ENCODE measurements around the gene HOXB7. TPM values are rescaled to one million over a fixed set of nuclear protein-coding genes. Genes with fewer than 3 reads are reported as not detected.
A peak's percentile ranks its signal among the peaks of the same experiment; 100 is the strongest.

The HOXB7 gene
- total RNA-seq, 4 donors from 2014 or later: 0.38 to 0.64 TPM; not detected in 2

DNA sequence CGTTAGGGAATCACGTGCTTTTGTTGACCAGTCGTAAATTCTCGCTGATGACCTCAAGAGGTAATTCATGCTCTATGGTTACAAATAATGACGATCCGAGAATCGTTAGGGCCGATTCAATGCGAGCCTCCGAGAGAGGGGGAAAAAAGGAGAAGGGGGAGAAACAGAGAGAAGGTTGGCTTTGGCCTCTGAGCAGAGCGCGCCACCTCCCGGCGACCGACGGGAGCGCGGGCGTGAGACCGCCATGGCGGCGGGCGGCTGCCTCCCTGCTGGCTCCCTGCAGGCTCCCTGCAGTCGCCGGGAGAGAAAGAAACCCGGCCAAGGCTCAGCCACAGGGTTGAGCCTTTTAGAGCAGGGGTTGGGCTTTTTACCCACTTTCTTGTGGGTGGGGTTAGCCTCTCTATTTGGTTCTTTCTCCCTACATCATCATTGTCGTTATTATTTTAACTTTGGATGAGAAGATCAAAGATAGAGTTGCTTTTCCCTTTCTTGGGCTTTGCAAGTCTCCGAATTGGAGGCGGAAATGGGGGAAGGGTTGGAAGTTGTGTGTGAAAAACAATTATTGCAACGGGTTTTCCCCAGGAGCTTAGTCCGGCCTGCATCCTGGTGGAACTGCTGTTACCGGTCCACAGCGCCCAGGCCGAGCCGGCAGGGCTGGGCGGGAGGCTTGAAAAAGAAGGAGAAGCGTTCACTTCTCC lies 16.8 kb downstream of the HOXB7 start:
- TF ChIP-seq POLR2A (IDR thresholded peaks at IDR 0.05): no peak
- TF ChIP-seq, protein P1, sequence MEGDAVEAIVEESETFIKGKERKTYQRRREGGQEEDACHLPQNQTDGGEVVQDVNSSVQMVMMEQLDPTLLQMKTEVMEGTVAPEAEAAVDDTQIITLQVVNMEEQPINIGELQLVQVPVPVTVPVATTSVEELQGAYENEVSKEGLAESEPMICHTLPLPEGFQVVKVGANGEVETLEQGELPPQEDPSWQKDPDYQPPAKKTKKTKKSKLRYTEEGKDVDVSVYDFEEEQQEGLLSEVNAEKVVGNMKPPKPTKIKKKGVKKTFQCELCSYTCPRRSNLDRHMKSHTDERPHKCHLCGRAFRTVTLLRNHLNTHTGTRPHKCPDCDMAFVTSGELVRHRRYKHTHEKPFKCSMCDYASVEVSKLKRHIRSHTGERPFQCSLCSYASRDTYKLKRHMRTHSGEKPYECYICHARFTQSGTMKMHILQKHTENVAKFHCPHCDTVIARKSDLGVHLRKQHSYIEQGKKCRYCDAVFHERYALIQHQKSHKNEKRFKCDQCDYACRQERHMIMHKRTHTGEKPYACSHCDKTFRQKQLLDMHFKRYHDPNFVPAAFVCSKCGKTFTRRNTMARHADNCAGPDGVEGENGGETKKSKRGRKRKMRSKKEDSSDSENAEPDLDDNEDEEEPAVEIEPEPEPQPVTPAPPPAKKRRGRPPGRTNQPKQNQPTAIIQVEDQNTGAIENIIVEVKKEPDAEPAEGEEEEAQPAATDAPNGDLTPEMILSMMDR (IDR thresholded peaks at IDR 0.05): peak; percentile 82 to 95 (median 92)
- WGBS, 2 donors: 2 to 20% methylated on average over 29 to 37 of the region's 37 CpGs
- intact Hi-C loops (cut with DNase I): loop anchor here (5.0 kb wide), 1 partner anchor 257 kb away; no protein-coding TSS in a partner anchor
- Histone ChIP-seq H3K27me3 (peaks cover 0 to 100% (median 46%) of the 10 kb centered on the region in 4 donors), H3K4me1 (peaks cover 19 to 57% (median 45%) of the 10 kb centered on the region in 3 donors), H3K36me3 (no peaks in the 10 kb centered on the region), H3K27ac (peak overlapping the region in 3 of 4 donors; percentile 17 to 69 (median 49)), H3K4me3 (peak overlapping the region; percentile 25 to 71 (median 42)), H3K9me3 (no peaks in the 10 kb centered on the region)
- no peak for DNase-seq

DNA sequence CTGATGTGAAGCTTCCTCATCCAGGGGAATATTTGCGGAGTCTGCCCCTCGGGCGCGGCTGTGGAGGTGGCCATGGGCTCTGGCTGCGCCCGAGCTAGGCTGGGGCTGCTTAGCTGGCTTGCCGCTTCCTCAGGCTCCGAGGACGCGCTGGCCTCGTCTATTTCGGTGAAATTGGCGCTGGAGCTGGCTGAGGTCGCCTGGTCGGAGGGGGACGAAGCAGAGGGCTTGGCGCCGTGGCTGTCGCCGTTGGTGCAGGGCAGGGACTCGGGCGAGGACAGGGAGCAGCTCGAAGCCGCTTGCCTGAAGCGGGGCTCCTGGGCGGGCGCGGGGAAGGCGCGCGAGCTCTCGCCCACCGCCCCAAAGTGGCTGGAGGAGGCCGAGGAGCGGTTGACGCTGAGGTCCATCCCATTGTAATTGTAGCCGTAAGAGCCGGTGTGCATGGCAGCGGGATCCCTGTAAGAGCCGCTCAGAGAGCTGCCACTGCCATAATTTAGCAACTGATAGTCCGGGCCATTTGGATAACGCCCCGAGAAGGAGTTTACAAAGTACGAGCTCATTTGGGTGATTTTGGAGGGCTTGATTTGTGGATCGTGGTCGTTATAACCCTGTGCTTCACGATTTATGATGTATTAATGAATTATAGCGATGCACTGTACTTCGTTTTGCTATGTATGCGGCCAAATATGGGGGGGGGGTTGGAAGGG lies 17.5 kb downstream of the HOXB7 start, which contains the start of gene HOXB5:
HOXB5 (minus strand) TSS at position 654 of the 704 bp plus-strand sequence; CDS start at position 557, 97 bp downstream.
- intact Hi-C loops (cut with DNase I): loop anchor here (5.0 kb wide), 1 partner anchor 256 kb away; no protein-coding TSS in a partner anchor
- H3K4me1 ChIP-seq: peaks cover 19 to 55% (median 45%) of the 10 kb centered on the region in 3 donors
- H3K9me3 ChIP-seq: no peaks in the 10 kb centered on the region
- no peaks in the 10 kb centered on the region for H3K36me3 ChIP-seq
- peak within 1 kb of the TSS; percentile 11 to 69 (median 33) for H3K27ac ChIP-seq
- peaks cover 0 to 100% (median 41%) of the 10 kb centered on the region in 4 donors for H3K27me3 ChIP-seq
- TF ChIP-seq POLR2A (IDR thresholded peaks at IDR 0.05): no peak
- TF ChIP-seq, protein P1 (IDR thresholded peaks at IDR 0.05): no peak
- no peak for DNase-seq
- H3K4me3 ChIP-seq: peak within 1 kb of the TSS; percentile 25 to 71 (median 42)
- 3 to 5% methylated on average over 14 to 25 of the region's 50 CpGs for WGBS, 2 donors

DNA sequence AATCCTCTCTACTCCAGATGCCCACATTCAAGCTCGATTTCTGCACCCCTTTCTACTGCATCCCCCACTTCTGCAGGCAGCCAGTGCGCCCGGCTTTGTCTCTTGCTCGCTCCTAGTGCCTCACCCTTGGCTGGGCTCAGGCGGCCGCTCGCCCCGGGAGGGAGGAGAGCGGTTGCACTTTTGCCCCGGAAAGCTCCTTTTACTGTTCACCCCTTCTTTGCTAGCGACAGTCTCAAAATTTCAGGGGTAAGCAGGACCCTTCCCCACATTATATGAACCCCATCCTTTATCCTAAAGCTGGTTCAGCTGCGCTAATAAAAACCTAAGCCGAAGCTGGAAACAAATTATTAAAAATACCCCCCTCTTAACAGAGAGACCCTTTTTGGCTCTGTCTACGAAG lies 18.2 kb downstream of the HOXB7 start:
- Histone ChIP-seq H3K4me3 (peak overlapping the region in 3 of 4 donors; percentile 38 to 71 (median 46)), H3K27me3 (peaks cover 0 to 100% (median 34%) of the 10 kb centered on the region in 4 donors), H3K9me3 (no peaks in the 10 kb centered on the region), H3K4me1 (peaks cover 12 to 48% (median 38%) of the 10 kb centered on the region in 3 donors), H3K36me3 (no peaks in the 10 kb centered on the region), H3K27ac (peak overlapping the region in 3 of 4 donors; percentile 17 to 69 (median 49))
- intact Hi-C loops (cut with DNase I): loop anchor here (5.0 kb wide), 1 partner anchor 255 kb away; no protein-coding TSS in a partner anchor
- 6 to 19% methylated on average over 12 to 14 of the region's 14 CpGs for WGBS, 2 donors
- TF ChIP-seq, protein P1 (IDR thresholded peaks at IDR 0.05): no peak
- no peak for TF ChIP-seq POLR2A (IDR thresholded peaks at IDR 0.05)
- DNase-seq: no peak

DNA sequence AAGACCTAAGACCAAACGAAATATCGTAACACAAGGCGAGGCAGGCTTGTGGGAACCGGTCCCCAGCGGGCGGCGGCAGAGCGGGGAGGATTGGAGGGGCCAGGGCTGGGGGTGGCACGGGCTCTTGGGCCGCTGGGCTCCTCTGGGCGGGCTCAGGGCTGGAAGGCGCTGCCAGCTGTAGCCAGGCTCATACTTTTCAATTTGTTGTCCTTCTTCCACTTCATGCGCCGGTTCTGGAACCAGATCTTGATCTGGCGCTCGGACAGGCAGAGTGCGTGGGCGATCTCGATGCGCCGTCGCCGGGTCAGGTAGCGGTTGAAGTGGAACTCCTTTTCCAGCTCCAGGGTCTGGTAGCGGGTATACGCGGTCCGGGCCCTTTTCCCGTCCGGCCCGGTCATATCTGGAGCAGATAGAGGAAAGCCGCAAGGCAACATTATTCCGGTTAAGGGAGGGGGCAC lies 18.7 kb downstream of the HOXB7 start:
- DNase-seq: no peak
- H3K9me3 ChIP-seq: no peaks in the 10 kb centered on the region
- peaks cover 0 to 100% (median 30%) of the 10 kb centered on the region in 4 donors for H3K27me3 ChIP-seq
- H3K36me3 ChIP-seq: no peaks in the 10 kb centered on the region
- TF ChIP-seq, protein P1 (IDR thresholded peaks at IDR 0.05): no peak
- no peak for TF ChIP-seq POLR2A (IDR thresholded peaks at IDR 0.05)
- intact Hi-C loops (cut with DNase I): loop anchor here (5.0 kb wide), 1 partner anchor 255 kb away; no protein-coding TSS in a partner anchor
- peaks cover 8 to 46% (median 35%) of the 10 kb centered on the region in 3 donors for H3K4me1 ChIP-seq
- H3K4me3 ChIP-seq: peak overlapping the region in 3 of 4 donors; percentile 38 to 71 (median 46)
- 21 to 31% methylated on average over 10 to 21 of the region's 33 CpGs for WGBS, 2 donors
- H3K27ac ChIP-seq: peak overlapping the region in 2 of 4 donors; percentile 49 to 69
